Kidney epithelial cell (primary cell): ENCODE results near the gene ZBTB16. TPM values are rescaled to one million over a fixed set of nuclear protein-coding genes. Genes with fewer than 3 reads are reported as not detected.

Experiments
- DNase-seq: peaks from one replicate; pipeline ENCODE4 v3.0.0-alpha.2; 2010; ENCODE audit warnings: low read depth
- H3K27me3 ChIP-seq: 2 replicates; pipeline ENCODE4 v1.6.0; 2011; ENCODE audit warnings: low read length; ENCODE audit not compliant: control insufficient read depth, insufficient read depth
- H3K36me3 ChIP-seq: 2 replicates; pipeline ENCODE4 v1.5.1; 2011; ENCODE audit warnings: low read length; ENCODE audit not compliant: control insufficient read depth, insufficient read depth
- H3K4me3 ChIP-seq: 2 replicates; pipeline ENCODE4 v1.5.1; 2011; ENCODE audit warnings: low read depth, mild to moderate bottlenecking, control low read depth, low read length
- total RNA-seq: library from RNA; depleted of rRNA; stranded (reverse); fragments of >200 nt; gene quantifications from 2 replicates; pipeline ENCODE4 v1.2.3, GENCODE V29; 2015
- TF ChIP-seq, protein P1 (sequence below): IDR thresholded peaks from 2 replicates; pipeline ENCODE4 v1.5.1; 2011; ENCODE audit warnings: mild to moderate bottlenecking, moderate library complexity, low read length, control low read depth, inconsistent platforms; ENCODE audit not compliant: insufficient read depth, poor library complexity, severe bottlenecking

ZBTB16 gene
- total RNA-seq, 1 donor from 2014 or later = 0.08 TPM

DNA sequence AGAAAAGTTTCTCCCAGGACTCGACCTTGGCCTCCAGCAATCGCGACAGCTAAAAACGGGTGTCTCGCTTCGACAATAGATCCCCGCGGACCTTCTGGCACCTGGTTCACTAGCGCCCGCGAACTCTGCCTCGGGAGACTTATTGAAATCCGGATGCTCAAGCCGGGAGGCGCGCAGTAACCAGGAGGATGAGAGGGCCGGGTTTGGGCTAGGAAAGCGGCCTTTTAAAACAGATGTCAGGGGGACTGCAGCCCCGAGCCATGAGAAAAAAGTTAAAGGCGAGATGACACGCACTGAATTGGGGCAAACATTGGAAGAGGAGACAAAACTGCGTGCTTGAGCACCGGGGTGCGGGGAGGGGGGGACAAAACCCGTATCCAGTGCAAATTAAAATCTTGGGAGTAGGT is 637 bp upstream of the ZBTB16 start:
- no peaks in the 10 kb centered on the region for H3K36me3 ChIP-seq
- DNase-seq = no peak
- TF ChIP-seq, protein P1, sequence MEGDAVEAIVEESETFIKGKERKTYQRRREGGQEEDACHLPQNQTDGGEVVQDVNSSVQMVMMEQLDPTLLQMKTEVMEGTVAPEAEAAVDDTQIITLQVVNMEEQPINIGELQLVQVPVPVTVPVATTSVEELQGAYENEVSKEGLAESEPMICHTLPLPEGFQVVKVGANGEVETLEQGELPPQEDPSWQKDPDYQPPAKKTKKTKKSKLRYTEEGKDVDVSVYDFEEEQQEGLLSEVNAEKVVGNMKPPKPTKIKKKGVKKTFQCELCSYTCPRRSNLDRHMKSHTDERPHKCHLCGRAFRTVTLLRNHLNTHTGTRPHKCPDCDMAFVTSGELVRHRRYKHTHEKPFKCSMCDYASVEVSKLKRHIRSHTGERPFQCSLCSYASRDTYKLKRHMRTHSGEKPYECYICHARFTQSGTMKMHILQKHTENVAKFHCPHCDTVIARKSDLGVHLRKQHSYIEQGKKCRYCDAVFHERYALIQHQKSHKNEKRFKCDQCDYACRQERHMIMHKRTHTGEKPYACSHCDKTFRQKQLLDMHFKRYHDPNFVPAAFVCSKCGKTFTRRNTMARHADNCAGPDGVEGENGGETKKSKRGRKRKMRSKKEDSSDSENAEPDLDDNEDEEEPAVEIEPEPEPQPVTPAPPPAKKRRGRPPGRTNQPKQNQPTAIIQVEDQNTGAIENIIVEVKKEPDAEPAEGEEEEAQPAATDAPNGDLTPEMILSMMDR = no peak
- H3K4me3 ChIP-seq = no peak overlapping the region
- H3K27me3 ChIP-seq = peaks cover 63% of the 10 kb centered on the region

DNA sequence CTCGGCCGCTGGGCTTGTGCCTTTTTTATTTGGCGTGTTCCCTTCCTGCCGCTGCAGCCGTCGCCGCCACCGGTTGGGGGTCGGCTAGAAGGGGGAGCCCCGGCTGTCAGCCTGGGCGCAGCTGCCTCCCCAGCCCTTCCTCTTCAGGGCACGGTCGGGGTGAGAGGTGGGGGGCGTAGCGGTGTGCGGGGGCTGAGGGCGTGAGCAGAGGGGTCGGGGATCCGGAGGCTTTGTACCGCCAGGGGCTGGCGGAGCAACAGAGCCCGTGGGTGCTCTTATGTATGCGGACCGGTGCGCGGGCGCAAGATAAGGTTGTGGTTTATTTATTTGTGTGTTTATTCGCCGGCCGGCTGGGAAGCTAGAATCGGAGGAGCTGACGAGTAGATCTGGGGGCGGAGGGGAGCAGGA is 477 bp downstream of the ZBTB16 start:
- peaks cover 69% of the 10 kb centered on the region for H3K27me3 ChIP-seq
- peak overlapping the region; percentile 42 for H3K4me3 ChIP-seq
- DNase-seq = no peak
- TF ChIP-seq, protein P1 = no peak
- H3K36me3 ChIP-seq = no peaks in the 10 kb centered on the region

DNA sequence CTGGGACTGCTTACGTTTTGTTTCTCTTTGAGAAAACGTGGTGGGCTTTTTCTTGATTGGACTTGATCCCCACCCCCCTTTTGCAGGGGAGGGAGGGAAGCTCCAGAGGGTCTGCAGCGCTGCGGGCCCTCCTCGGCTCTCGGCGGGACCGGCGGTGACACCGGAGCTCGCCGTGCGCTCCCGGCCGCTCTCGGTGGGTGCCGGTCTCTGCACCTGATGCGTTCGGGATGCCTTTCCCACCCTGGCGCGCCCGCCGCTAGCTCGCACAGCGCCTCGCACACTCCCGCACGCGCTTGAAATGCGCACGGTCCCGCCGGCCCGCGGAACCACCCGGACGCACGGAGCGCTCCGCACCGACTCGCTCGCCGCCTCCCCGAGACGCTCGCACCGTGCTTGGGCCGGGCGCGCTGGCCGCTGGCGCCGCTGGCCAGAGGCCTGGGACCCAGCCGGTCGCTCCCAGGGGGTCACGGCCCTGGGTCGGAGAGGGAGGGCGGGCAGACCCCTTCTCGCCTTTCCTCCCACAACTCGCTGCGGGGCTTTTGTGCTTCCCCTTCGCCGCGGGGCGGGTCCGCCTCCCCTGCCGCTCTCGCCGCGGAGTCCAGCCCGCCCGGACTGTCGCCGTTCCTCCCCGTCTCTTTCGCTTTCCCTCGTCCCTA is 1.0 kb downstream of the ZBTB16 start:
- no peak for DNase-seq
- Histone ChIP-seq H3K27me3 (peaks cover 70% of the 10 kb centered on the region), H3K36me3 (no peaks in the 10 kb centered on the region), H3K4me3 (peak overlapping the region; percentile 42)
- TF ChIP-seq, protein P1 = no peak

DNA sequence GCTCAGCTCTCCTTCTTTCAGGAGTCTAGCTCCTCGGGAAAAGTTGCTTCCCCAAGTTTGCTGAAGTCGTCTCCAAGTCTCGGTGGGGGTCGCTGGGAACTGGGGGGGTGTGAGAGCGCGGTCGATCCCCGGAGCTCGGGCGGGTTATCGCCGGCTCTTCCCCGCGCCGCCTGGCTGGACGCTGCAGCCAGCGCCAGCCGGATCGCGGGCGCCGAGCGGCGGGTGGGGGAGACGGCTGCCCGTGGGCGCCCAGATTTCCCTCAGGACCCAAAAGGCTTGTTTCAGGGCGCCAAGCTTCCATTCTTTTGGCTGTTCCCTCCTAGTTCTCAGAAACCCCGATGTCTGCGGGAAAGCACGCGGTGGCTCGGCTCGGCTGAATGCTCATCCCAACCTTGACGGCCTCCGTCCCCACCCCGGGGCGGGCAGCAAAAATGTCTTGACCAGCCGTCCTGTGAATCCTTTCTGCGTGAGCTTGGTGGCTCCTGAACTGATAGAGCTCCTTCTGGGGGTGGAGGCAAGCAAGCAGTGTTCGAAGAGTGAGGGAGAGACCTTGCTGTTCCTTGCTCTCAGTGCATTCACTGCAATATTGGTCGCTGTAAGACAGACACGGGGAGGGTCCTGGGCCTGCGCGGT is 1.7 kb downstream of the ZBTB16 start:
- Histone ChIP-seq H3K4me3 (peak overlapping the region; percentile 42), H3K36me3 (no peaks in the 10 kb centered on the region), H3K27me3 (peaks cover 67% of the 10 kb centered on the region)
- DNase-seq = no peak
- TF ChIP-seq, protein P1 = no peak

DNA sequence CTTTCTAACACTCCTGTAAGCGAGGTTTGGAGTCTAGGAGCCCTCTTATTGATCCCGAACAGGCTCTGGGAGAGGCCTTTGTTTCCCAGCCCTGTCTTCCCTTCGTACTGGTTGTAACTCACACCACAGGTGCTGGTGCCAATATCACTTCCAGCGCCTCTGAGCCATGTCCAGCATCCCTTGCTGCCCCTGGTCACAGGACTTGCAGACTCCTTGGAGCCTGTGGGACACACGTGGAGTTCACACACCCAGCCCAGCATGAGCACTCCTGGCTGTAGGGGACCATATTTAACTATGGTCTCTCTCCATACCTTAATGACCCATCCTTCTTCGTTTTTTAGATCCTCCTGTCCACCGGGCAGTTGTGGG is 2.2 kb downstream of the ZBTB16 start:
- no peak for DNase-seq
- Histone ChIP-seq H3K4me3 (no peak overlapping the region), H3K27me3 (peaks cover 69% of the 10 kb centered on the region), H3K36me3 (no peaks in the 10 kb centered on the region)
- TF ChIP-seq, protein P1 = no peak

DNA sequence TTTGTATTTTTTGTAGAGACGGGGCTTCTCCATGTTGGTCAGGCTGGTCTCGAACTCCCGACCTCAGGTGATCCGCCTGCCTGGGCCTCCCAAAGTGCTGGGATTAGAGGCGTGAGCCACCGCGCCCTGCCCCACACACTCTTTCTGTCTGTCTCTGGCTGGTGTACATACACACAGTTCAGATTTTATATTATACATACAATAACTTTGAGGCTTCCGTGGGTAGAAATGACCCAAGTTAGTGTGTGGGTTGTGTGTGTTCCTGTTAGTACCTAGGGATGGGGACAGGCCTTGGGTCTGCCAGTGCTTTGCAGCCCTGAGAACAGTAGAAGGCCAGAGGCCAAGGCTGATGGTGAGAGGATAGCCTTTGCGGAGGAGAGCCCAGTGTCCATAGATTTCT is 2.8 kb downstream of the ZBTB16 start:
- no peak overlapping the region for H3K4me3 ChIP-seq
- H3K36me3 ChIP-seq = no peaks in the 10 kb centered on the region
- H3K27me3 ChIP-seq = peaks cover 70% of the 10 kb centered on the region
- TF ChIP-seq, protein P1 = no peak
- no peak for DNase-seq
